Neuron (in vitro differentiated cells): ENCODE results near the gene MYH15.

Experiments used
- H2AFZ ChIP-seq: one replicate; pipeline ENCODE4 v1.6.1; 2013; ENCODE audit warnings: low read depth, mild to moderate bottlenecking, inconsistent platforms, low read length, moderate library complexity
- H3K27me3 ChIP-seq: one replicate; pipeline ENCODE4 v1.6.1; 2013; ENCODE audit warnings: low read length; ENCODE audit not compliant: insufficient read depth
- H3K36me3 ChIP-seq: one replicate; pipeline ENCODE4 v1.6.1; 2013; ENCODE audit warnings: low read length; ENCODE audit not compliant: insufficient read depth
- H3K4me1 ChIP-seq: one replicate; pipeline ENCODE4 v1.6.1; 2013; ENCODE audit warnings: low read length; ENCODE audit not compliant: insufficient read depth
- H3K4me3 ChIP-seq: 2 replicates; pipeline ENCODE4 v1.5.1; 2013; ENCODE audit warnings: mild to moderate bottlenecking, low read length, moderate library complexity
- H3K9me3 ChIP-seq: one replicate; pipeline ENCODE4 v1.6.1; 2013; ENCODE audit warnings: low read length

The MYH15 gene

GRCh38 chr3:108479224-108479623 lies 31.2 kb downstream of the MYH15 start:
- Histone ChIP-seq H3K4me1 (peaks cover 4% of the 10 kb centered on the region), H3K36me3 (no peaks in the 10 kb centered on the region), H3K27me3 (no peaks in the 10 kb centered on the region), H3K9me3 (no peaks in the 10 kb centered on the region), H2AFZ (no peak overlapping the region), H3K4me3 (no peak overlapping the region)

- Histone ChIP-seq H3K9me3 (no peaks in the 10 kb centered on the region), H2AFZ (peak overlapping the region; percentile 17), H3K4me3 (no peak overlapping the region), H3K36me3 (no peaks in the 10 kb centered on the region), H3K27me3 (no peaks in the 10 kb centered on the region), H3K4me1 (peaks cover 9% of the 10 kb centered on the region)
Measured at GRCh38 chr3:108477511-108478147, 32.8 kb downstream of the MYH15 start.

GRCh38 chr3:108475220-108475782 lies 35.1 kb downstream of the MYH15 start:
- Histone ChIP-seq H3K36me3 (no peaks in the 10 kb centered on the region), H3K4me3 (no peak overlapping the region)

GRCh38 chr3:108474581-108474980 lies 35.8 kb downstream of the MYH15 start:
- no peak overlapping the region for H2AFZ ChIP-seq
- no peaks in the 10 kb centered on the region for H3K9me3 ChIP-seq
- H3K4me3 ChIP-seq: no peak overlapping the region
- no peaks in the 10 kb centered on the region for H3K27me3 ChIP-seq
- H3K4me1 ChIP-seq: peaks cover 9% of the 10 kb centered on the region
- no peaks in the 10 kb centered on the region for H3K36me3 ChIP-seq

More at GRCh38 chr3:108475220-108475782, 35.1 kb downstream of the MYH15 start:
- H3K27me3 ChIP-seq: no peaks in the 10 kb centered on the region
- H2AFZ ChIP-seq: no peak overlapping the region
- peaks cover 9% of the 10 kb centered on the region for H3K4me1 ChIP-seq
- no peaks in the 10 kb centered on the region for H3K9me3 ChIP-seq

- H3K4me1 ChIP-seq: peaks cover 9% of the 10 kb centered on the region
- H3K27me3 ChIP-seq: no peaks in the 10 kb centered on the region
- no peaks in the 10 kb centered on the region for H3K9me3 ChIP-seq
- H2AFZ ChIP-seq: no peak overlapping the region
- no peak overlapping the region for H3K4me3 ChIP-seq
- H3K36me3 ChIP-seq: no peaks in the 10 kb centered on the region
Measured at GRCh38 chr3:108473711-108474110, 36.7 kb downstream of the MYH15 start.

GRCh38 chr3:108472001-108472591 lies 38.3 kb downstream of the MYH15 start:
- Histone ChIP-seq H3K4me1 (peaks cover 9% of the 10 kb centered on the region), H3K36me3 (no peaks in the 10 kb centered on the region), H3K9me3 (no peaks in the 10 kb centered on the region), H3K27me3 (no peaks in the 10 kb centered on the region), H2AFZ (no peak overlapping the region), H3K4me3 (no peak overlapping the region)

- H3K4me1 ChIP-seq: peaks cover 9% of the 10 kb centered on the region
- no peak overlapping the region for H3K4me3 ChIP-seq
- H3K36me3 ChIP-seq: no peaks in the 10 kb centered on the region
- H2AFZ ChIP-seq: no peak overlapping the region
- H3K27me3 ChIP-seq: no peaks in the 10 kb centered on the region
- no peaks in the 10 kb centered on the region for H3K9me3 ChIP-seq
Measured at GRCh38 chr3:108471426-108471825, 39.0 kb downstream of the MYH15 start.

- peaks cover 5% of the 10 kb centered on the region for H3K4me1 ChIP-seq
Measured at GRCh38 chr3:108469126-108469525, 41.3 kb downstream of the MYH15 start.

GRCh38 chr3:108468577-108468976 lies 41.8 kb downstream of the MYH15 start:
- no peaks in the 10 kb centered on the region for H3K36me3 ChIP-seq

More at GRCh38 chr3:108469126-108469525, 41.3 kb downstream of the MYH15 start:
- Histone ChIP-seq H3K4me3 (no peak overlapping the region), H3K27me3 (no peaks in the 10 kb centered on the region), H3K9me3 (no peaks in the 10 kb centered on the region), H3K36me3 (no peaks in the 10 kb centered on the region), H2AFZ (no peak overlapping the region)

GRCh38 chr3:108462899-108463298 lies 47.5 kb downstream of the MYH15 start:
- H3K9me3 ChIP-seq: no peaks in the 10 kb centered on the region
- H2AFZ ChIP-seq: no peak overlapping the region
- no peaks in the 10 kb centered on the region for H3K36me3 ChIP-seq
- no peaks in the 10 kb centered on the region for H3K4me1 ChIP-seq
- H3K4me3 ChIP-seq: no peak overlapping the region
- H3K27me3 ChIP-seq: no peaks in the 10 kb centered on the region

More at GRCh38 chr3:108468577-108468976, 41.8 kb downstream of the MYH15 start:
- H3K4me3 ChIP-seq: no peak overlapping the region
- H2AFZ ChIP-seq: no peak overlapping the region
- H3K9me3 ChIP-seq: no peaks in the 10 kb centered on the region
- H3K27me3 ChIP-seq: no peaks in the 10 kb centered on the region
- H3K4me1 ChIP-seq: no peaks in the 10 kb centered on the region

- Histone ChIP-seq H3K36me3 (no peaks in the 10 kb centered on the region), H3K4me3 (no peak overlapping the region), H3K4me1 (no peaks in the 10 kb centered on the region), H2AFZ (no peak overlapping the region), H3K9me3 (no peaks in the 10 kb centered on the region), H3K27me3 (no peaks in the 10 kb centered on the region)
Measured at GRCh38 chr3:108461661-108462111, 48.7 kb downstream of the MYH15 start.

GRCh38 chr3:108459225-108459624 lies 51.2 kb downstream of the MYH15 start:
- Histone ChIP-seq H3K27me3 (no peaks in the 10 kb centered on the region), H2AFZ (no peak overlapping the region), H3K36me3 (no peaks in the 10 kb centered on the region), H3K4me3 (no peak overlapping the region), H3K9me3 (no peaks in the 10 kb centered on the region), H3K4me1 (peaks cover 4% of the 10 kb centered on the region)

- no peaks in the 10 kb centered on the region for H3K36me3 ChIP-seq
- H3K9me3 ChIP-seq: no peaks in the 10 kb centered on the region
- H3K4me1 ChIP-seq: peaks cover 4% of the 10 kb centered on the region
- no peak overlapping the region for H3K4me3 ChIP-seq
- no peaks in the 10 kb centered on the region for H3K27me3 ChIP-seq
- no peak overlapping the region for H2AFZ ChIP-seq
Measured at GRCh38 chr3:108455212-108455705, 55.1 kb downstream of the MYH15 start.
